ENCODE measurements around the gene KDM5C.
"Not testable (repeated sequence)": the region's sequence is repeated elsewhere in the genome, so short reads cannot be mapped to it uniquely, and the experiment has no call there.

The KDM5C gene

DNA sequence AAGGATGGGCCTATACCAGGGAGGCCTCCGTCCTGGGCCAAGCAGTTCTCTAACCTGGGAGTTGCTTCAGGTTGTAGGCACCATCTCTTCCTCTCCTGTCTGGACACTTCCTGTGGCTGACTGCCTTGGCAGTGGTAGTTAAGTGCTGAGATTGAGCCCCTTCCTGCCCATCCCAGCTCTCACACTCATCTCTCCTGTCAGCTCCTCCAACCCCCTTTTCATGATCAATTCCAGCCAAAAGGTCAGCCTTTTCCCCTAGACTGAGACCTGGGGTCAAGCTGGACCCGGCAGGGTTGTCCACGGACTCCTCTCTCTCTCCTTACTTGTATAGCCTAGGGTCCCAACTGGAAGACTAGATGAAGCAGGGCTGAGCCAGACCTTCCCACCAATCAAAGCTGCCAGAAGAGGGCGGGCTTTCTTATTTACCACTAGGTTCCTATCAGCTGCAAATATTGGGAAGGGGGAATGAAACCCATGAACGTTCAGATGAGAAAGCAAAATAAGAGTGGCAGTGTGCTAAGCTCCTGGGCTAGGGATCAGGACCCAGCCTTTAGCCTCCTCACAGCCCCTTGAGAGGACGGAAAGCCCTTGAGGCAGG lies 34.5 kb downstream of the KDM5C start:
- no peak for DNase-seq (ENCODE audit: low read depth)

DNA sequence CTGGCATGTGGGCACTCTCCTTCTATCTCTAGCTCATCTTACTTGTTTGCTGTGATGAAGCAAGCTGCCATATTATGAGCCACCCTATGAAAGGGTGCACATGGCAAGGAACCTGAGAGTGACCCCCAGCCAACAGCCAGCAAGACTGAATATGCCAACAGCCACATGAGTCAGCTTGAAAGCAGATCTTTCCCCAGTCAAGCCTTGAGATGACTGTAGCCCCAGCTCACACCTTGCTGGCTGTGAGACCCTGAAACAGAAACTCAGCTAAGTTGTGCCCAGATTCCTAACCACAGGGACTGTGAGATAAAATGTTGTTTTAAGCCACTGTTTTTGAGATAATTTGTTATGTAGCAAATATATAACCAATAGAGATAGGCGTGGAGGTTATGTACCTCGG lies 36.2 kb downstream of the KDM5C start:
- no peak for DNase-seq (ENCODE audit: low read depth)

DNA sequence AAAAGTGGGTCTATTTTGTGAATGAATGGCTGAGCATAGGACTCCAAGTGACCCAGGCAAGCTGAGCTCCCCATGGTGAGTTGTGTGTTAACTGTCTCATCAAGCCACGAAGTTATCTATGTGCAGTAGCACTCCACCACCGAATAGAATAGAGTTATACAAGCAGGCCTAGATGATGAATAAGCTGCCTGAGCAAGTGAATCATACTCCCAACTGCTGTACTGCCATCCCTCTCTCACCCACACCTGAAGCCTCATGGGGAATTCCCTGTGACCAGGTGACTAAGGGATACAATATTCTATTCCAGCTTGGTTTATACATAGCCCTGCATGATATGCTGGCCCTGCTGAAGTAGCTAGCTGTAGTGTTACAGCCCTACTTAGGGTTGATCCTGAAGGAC lies 38.7 kb downstream of the KDM5C start:
- no peak for DNase-seq (ENCODE audit: low read depth)

DNA sequence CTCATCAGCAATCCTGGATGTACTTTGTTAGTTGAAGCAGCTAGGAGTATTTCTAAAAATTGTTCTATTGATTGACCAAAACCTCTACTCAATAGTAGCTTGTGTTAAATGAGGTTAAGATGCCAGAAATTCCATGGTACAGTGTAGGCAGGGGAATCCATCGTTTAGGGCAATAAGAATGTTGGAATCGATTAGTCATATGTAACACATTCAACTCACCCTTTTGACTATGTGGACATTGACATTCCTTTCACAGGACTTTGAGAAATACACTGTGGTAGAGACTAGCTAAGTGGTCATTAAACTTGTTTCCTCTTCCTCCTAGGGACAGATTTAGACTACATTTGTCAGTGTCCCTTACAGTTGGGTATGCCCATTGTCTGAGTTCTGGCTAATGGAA lies 40.2 kb downstream of the KDM5C start:
- DNase-seq (ENCODE audit: low read depth): no peak

DNA sequence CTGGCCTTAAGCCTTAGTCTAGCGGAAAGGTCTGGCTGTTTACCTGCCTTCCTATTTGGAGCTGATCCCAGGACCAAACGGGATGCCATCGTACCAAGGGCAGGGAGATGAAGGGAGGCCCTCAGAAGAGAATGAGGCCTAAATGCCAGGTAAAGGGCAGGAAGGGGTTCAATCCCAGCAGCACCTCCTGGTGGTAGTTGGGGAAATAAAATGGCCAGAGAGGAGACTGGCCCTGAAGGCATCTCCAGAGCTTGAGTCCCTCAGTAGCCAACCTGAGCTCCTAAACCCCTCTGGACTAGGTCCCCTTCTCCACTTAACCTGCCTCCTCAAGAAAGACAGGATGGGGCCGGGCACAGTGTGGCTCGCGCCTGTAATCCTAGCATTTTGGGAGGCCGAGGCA lies 53.7 kb downstream of the KDM5C start:
- DNase-seq (ENCODE audit: low read depth): no peak

DNA sequence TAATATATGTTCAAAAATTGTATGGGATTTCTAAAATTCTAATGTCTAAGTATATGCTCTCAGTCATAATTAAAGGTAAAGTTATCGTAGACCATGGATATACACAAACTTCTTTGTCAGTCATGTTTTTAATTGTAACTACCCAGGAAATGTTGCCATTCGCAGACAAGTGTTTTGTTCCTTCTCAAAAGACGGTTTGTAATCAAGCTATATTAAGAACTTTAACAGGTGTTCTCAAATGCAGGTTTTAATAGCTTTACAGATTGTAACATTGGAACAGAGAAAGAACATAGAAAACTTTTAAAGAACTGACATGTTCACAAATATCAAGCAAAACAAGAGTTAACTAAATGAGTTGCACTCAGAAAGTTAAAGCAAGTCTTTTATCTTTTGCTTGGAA lies 58.9 kb downstream of the KDM5C start:
- no peak for DNase-seq (ENCODE audit: low read depth)

DNA sequence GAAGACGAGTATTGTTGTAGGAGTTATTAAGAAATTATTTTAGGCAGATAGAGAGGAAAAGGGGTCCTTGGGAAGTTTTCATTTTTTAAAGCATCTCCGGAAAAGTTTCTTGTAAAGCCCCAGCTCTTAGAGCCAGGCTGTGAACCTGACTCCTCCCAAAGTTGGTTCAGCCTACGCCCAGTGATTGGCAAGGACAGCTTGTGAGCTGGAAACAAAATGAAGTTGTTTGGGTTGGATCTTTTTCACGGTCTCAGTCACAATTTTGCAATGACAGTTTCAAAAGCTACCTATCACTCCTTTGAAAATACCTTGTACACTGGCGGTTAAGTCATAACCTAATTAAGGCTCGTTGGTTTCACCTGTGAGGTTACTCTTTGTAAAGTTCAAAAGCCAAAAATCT lies 60.4 kb downstream of the KDM5C start:
- not testable (repeated sequence) for DNase-seq (ENCODE audit: low read depth)

DNA sequence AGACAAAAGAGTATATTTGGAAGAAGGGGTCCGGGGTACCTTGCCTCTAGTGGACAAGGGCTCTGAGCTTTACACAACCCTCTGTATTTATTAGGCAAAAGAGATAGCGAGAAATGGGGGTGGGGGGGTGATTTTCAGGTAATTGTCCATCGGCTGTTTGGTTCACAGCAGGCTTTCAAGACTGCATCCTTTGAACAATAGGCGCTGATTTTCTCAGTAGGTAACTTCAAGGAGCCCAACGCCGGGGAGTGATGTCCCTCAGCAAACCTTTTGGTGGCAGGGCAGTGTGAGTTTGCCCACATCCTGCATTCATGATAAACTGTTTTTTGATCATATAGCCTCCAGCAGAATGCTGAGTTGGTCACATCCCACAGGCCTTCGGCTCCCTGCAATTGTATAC lies 61.6 kb downstream of the KDM5C start:
- no peak for DNase-seq (ENCODE audit: low read depth)

DNA sequence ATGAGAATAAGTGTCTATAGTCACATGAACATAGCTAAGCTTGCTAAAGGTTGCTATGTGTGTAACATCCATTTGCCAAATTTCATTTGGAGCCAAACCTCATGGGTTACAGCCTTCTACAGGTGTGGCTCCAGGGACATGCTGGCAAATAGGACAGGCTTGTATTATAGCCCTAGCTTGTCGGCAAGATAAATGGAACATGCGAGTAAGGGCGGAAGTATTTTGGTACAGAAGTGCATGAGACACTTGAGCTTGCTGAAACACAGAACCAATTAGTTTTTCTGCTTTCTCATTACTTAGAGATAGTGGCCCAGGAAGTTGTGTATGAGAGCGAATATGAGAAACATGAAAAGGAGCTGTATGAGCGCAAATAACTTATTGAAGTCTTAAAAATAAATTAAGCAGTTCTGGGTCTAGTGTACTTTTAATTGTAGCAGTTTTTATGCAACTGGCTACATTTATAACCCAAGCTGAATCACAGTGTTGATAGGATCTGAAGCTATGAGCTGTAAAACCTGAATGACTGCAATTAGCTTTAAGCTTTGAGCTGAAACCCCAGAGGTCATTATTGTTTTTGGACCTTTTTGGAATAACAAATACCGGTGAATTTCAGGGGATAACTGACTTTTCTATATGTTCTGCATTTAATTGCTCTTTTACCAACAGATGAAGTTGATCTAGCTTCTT lies 64.6 kb downstream of the KDM5C start:
- no peak for DNase-seq (ENCODE audit: low read depth)

DNA sequence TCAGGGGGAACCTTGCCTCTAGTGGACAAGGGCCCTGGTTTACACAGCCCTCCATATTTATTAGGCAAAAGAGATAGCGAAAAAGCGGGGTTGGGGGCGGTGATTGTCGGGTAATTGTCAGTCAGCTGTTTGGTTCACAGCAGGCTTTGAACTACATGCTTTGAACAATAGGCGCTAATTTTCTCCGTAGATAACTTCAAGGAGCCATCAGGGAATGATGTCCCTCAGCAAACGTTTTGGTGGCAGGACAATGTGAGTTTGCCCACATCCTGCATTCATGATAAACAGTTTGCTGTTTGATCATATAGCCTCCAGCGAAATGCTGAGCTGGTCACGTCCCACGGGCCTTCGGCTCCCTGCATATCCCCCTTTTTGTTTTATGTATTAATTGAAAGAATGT lies 65.8 kb downstream of the KDM5C start:
- DNase-seq (ENCODE audit: low read depth): no peak

DNA sequence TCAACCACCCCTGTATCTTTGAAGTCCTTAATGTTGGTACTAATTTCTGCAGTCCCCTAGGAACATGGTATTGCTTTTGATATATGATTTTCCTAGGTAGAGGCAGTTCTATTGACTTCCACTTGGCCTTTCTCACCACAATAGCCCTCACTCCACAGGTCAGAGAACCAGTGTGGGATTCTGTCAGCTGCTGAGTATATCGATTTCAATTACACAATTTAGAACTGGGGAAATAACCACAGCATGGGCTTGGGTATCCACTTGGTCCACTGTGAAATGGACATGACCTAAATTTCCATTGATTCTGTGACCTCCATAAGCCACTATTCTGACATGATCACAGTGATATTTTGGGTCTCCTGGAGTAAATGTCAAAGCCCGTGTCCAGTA lies 68.8 kb downstream of the KDM5C start:
- no peak for DNase-seq (ENCODE audit: low read depth)

DNA sequence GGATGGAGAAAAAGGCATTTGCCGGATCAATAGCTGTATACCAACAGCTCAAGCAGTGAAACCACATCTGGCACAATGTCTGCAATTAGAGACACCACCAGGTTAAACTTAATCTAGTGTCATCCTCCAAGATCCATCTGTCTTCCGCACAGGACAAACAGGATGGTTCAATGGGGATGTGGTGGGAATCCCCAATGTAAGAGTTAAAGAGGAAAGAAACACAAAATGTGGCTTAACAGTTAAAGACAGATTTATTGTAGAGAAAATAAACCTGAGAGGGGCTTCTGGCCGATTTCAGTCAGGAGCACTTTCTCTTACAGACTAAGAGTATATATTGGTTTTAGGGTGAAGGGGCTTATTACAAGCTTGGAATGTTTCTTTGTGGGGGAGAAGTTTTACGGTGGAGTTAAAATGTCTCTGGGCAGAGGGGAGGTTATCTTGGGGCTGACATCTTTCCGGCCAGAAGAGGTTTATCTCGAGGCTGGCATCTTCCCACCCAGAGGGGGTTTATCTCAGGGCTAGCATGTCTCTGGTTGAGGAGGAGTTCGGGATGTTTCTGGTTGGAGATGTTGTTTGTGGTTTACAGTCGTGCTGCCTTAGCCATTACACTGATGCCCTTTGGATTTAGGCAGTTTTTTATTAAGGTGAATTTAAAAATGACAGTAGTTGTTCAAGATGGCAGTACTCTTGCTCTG lies 69.3 kb downstream of the KDM5C start:
- no peak for DNase-seq (ENCODE audit: low read depth)

DNA sequence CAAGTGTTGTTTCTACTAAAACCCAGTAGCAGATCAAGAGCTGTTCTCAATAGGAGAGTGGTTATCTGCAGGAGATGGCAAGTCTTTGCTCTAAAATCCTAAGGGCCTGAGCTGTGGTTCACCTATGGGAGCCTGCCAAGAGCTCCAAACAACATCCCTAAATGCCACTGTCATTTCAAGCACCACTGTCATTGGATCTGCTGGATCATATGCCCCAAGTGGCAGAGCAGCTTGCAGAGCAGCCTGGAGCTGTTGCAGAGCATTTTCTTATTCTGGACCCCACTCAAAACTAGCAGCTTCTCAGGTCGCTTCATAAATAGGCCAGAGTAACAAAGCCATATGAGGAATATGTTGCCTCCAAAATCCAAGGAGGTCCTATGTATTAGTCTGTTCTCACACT lies 71.4 kb downstream of the KDM5C start:
- DNase-seq (ENCODE audit: low read depth): no peak

Data from T-helper 22 cell (primary cell).